ENCODE data around the gene TNRC6B.

GRCh38 chr22:40364431-40364830, 186.7 kb downstream of the TNRC6B start:
- TF ChIP-seq, protein P1, sequence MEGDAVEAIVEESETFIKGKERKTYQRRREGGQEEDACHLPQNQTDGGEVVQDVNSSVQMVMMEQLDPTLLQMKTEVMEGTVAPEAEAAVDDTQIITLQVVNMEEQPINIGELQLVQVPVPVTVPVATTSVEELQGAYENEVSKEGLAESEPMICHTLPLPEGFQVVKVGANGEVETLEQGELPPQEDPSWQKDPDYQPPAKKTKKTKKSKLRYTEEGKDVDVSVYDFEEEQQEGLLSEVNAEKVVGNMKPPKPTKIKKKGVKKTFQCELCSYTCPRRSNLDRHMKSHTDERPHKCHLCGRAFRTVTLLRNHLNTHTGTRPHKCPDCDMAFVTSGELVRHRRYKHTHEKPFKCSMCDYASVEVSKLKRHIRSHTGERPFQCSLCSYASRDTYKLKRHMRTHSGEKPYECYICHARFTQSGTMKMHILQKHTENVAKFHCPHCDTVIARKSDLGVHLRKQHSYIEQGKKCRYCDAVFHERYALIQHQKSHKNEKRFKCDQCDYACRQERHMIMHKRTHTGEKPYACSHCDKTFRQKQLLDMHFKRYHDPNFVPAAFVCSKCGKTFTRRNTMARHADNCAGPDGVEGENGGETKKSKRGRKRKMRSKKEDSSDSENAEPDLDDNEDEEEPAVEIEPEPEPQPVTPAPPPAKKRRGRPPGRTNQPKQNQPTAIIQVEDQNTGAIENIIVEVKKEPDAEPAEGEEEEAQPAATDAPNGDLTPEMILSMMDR (IDR thresholded peaks at IDR 0.05; ENCODE audit: low read depth, low read length): no peak
- no peak for TF ChIP-seq EZH2phosphoT487 (IDR thresholded peaks at IDR 0.05; ENCODE audit: low read depth)
